IPS-NIHi7 (cell line): ENCODE results near the gene ZBED1.
"Not testable (repeated sequence)": the region's sequence is repeated elsewhere in the genome, so short reads cannot be mapped to it uniquely, and the experiment has no call there.

ENCODE experiments used
- DNase-seq: peaks from one replicate; pipeline ENCODE4 v3.0.0; 2012; ENCODE audit warnings: mixed read lengths; ENCODE audit errors: extremely low spot score

The ZBED1 gene

DNA sequence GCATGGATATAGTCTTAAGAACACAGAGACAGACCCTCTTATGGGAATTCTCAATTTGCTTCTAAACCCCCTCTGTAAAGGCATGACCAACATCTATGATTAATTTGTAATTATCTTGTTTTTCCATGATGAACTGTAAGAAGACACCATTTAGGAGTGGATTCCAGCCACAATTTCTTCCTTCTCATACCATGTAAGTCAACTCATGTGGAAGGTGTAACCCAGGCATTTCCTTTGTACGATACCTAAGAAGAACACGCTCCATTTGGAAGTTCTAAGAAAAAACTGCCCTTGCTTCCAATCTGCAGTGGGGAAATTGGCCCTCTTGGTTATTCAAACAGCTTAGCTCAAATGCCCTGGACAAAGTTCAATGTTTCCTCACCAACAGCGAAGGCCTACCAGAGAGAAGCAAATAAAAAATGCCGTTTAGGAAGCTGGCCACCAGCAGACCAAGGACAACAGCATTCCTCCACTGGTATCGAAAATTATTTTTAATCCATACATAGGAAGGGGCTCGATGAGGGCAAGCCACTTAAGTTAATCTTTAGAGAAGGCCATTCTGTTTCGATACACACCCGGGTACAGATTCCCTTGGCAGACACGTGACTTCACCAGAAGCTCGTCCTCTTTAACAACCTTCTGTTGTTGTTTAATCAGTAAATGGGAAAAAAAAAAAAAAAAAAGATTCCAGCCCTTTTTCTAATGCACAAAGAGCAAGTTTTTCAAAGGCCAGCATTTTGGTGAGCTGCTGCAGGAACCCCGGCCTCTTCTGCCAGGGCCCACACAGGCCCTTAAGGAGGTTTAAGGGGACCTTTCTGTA lies 2.6 kb downstream of the ZBED1 start:
- DNase-seq = no peak

DNA sequence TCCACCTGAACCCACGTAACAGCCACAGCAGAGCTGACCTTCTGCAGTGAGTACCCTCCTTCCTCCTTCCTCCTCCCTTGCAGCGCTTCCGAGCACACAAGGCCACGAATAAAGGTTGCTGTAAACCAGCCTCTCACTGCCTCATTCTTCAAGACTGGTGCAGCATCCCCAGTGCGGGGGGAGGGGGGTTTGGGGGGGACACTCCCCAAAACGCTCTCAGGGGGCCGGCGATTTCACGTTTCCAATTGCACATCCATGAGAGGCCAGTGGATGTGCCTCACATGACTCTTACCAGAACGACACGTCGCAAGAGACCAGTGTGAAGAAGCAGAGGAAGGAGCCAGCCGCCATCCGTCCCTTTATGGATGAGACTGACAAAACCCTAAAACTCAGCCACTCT lies 5.2 kb downstream of the ZBED1 start:
- DNase-seq = no peak

DNA sequence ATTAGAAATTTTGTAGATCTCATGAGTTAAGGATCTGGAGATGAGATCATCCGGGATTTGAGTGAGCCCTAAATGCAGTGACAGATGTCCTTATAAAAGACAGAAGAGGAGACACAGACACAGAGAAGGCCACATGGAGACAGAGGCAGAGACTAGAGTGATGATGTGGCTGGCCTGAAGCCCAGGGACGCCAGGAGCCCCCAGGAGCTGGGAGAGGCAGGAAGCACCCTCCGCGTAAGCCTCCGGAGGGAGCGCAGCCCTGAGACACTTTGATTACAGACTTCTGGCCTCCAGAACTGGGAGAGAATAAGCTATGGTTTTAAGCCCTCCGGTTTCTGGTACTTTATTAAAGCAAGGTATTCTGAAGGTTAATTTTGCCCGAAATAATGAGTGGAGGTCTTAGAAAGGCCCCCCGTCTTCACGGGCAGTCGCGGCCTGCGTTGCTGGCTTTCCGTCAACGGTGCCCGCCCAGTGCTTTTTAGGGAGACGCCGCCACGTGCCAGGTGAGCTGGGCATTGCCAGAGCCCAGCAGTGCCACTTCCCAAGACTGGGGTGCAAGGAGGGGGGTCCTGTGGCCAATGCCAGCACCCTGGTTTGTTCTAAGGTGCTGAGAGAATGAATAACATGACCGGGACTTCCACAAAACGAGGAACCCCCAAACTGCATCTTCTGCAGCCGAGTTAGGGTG lies 8.1 kb downstream of the ZBED1 start:
- DNase-seq = no peak

- DNase-seq = no peak
Measured at GRCh38 chrX:2490634-2491033, 10.1 kb downstream of the ZBED1 start.

- DNase-seq = no peak
Measured at GRCh38 chrX:2489446-2490445, 11.0 kb downstream of the ZBED1 start.

- DNase-seq = no peak
Measured at GRCh38 chrX:2488621-2489285, 12.0 kb downstream of the ZBED1 start.

DNA sequence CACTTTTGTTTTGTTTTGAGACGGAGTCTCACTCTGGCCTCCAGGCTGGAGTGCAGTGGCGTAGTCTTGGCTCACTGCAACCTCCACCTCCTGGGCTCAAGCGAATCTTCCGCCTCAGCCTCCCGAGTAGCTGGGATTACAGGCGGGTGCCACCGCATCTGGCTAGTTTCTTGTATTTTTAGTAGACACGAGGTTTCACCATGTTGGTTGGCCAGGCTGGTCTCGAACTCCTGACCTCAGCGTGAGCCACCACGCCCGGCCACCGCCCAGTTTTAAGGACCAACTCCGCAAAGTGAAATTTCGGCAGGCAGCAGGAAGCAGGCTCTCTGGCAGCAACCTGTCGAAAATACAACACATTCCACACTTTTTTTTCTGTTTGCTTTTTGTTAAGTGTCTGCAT lies 13.4 kb downstream of the ZBED1 start:
- no peak for DNase-seq

GRCh38 chrX:2486476-2487133 lies 14.2 kb downstream of the ZBED1 start:
- no peak for DNase-seq

DNA sequence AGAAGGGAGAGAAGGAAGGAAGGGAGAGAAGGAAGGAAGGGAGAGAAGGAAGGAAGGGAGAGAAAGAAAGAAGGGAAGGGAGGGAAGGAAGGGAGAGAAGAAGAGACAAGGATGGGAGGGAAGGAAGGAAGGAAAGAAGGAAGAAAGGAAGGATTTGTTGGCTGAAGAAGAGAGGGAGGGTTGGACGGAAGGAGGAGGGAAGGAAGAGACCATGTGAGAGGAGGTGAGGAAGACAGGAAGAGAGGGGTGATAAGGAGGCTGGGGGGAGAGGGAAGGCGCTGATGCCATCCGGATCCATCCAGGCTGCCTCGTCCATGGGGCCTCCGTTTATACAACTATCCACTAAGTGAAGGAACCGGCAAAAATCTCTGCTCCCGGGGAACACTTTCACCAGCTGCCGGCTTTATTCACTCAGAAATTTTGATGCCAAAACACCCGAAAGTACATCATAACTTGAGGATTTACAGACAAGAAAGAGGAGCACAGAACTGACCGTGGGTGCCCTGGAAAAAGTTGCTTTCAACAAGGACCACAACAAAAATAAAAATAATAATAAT lies 14.9 kb downstream of the ZBED1 start:
- no peak for DNase-seq

DNA sequence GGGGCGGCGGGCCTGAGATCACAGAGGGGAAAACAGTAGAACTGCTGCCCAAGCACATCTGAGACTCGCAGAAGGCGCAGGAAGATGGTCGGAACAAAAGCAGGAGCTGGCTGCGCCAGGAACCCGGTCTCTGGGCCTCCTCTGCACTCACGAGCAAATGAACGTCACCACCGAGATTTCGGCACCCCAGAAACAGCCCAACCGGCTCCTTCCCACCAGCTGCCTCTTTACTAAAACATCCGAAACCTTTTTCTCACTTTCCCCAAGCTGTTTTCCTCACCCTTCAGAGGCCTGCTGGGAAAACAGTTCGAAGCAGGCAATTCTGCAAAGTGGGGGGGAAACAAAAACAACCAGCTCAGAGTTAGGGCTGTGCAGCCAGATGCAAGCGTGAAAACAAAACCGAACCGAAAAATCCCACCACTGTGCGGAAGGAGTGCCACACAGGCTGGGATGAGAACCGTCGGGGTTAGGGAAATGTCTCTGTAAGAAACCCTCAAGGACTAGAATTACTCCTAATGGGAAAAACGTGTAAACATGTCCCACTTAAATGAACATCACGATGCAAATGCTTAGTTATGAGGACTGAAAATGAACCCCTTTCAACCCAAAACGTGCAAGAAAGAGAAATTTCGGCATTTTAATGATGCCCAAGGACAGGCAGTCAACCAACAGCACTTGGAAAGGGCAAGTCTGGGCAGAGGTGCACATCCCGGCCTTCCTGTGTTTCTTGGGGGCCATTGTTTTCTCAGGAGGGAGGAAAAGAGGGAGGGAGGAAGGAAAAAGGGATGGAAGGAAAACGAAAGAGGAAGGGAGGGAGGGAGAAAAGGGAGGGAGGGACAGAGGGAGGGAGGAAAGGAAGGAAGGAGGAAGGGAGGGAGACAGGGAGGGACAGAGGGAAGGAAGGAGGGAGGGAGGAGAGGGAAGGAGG lies 15.8 kb downstream of the ZBED1 start:
- DNase-seq = no peak

DNA sequence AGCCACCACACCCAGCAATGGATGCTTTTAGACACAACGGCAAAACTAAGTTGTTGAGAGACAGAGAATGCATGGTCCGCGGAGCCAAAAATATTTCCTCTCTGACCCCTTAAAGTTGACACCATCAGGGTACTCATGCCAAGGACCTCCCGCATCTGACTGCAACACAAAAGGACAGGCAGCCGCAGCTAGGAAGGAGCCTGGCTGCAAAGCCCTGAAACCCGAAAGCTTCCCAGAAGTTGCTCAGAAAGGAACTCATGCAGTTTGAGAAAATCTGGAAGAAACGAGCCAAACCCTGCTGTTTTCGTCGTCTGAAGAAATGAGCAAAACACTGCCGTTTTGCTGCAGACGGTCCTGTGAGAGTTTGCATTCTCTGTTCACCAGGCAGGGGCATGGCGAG lies 16.5 kb downstream of the ZBED1 start:
- DNase-seq = no peak

GRCh38 chrX:2483398-2484060 lies 17.2 kb downstream of the ZBED1 start:
- no peak for DNase-seq

DNA sequence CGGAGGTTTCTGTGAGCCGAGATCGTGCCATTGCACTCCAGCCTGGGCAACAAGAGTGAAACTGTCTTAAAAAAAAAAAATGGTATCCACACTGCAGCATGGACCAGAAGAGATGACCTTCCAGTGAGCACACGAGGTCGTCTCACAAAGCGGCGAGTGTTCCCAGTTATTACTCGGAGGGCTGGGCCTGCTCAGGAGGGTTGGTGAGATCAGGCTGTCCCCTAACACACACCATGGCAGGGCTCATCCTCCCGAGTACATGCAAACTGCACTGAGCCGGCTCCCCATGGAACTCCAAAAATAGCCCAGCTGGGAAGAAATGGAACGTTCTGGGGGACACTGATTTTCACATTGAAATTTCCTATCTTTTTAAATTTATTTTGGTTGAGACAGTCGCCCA lies 19.2 kb downstream of the ZBED1 start:
- DNase-seq = not testable (repeated sequence)

DNA sequence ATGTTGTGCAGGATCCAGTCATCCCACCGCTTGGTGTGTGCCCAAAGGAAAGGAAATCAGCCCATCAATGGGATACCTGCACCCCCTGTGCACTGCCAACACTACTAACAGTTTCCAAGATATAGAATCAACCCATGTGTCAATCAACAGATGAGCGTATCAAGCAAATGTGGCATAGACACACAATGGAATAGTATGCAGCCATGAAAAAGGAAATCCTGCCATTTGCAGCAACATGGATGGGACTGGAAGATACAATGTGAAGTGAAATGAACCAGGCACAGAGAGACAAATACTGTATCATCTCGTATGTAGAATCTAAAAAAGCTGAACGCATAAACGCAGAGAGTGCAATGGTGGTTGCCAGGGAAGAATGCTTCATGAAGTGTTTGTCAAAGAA lies 20.8 kb downstream of the ZBED1 start:
- DNase-seq = not testable (repeated sequence)

DNA sequence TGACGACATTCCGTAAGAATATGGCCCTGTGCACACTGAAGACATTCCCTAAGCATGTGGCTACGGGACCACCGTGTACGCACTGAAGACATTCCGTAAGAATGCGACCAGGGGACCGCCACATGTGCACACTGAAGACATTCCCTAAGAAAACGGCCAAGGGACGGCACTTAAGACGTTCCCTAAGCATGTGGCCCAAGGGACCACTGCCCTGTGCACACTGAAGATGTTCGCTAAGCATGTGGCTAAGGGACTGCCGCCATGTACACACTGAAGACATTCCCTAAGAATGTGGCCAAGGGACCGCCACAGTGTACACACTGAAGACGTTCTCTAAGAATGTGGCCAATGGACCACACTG lies 21.4 kb downstream of the ZBED1 start:
- no peak for DNase-seq

GRCh38 chrX:2478546-2479419 lies 22.0 kb downstream of the ZBED1 start:
- DNase-seq = no peak

DNA sequence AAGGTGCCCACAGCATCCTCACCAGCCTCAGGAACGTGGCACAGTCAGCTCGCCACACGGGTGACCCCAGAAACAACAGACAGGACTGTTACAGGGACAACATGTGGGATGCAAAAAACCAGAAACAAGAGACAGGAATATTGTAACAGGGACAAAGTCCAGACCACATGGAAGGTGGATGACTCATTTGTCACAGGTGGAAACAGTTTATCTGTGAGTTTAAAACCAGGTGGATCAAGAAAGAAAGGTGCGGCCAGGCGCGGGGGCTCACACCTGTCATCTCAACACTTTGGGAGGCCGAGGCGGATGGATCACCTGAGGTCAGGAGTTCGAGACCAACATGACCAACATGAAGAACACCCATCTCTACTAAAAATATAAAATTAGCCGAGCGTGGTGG lies 23.5 kb downstream of the ZBED1 start:
- not testable (repeated sequence) for DNase-seq
